HG02970 (cell line): ENCODE results near the gene VPS25.
"Not testable (repeated sequence)": the region's sequence is repeated elsewhere in the genome, so short reads cannot be mapped to it uniquely, and the experiment has no call there.

ENCODE experiments used
- ATAC-seq: cut with Tn5 transposase; IDR thresholded peaks from one replicate; pipeline ENCODE4 v1.9.1; 2021; ENCODE audit warnings: mild to moderate bottlenecking, moderate library complexity, moderate number of reproducible peaks; ENCODE audit not compliant: unreplicated experiment, low FRiP score

VPS25 gene

GRCh38 chr17:42767512-42767911, 5.7 kb upstream of the VPS25 start:
- ATAC-seq = no peak

GRCh38 chr17:42768006-42768405, 5.2 kb upstream of the VPS25 start:
- ATAC-seq = not testable (repeated sequence)

- ATAC-seq = not testable (repeated sequence)
These were observed 3.3 kb upstream of the VPS25 start for GRCh38 chr17:42769964-42770363.

GRCh38 chr17:42772945-42773289, 332 bp upstream of the VPS25 start:
- no peak for ATAC-seq

- no peak for ATAC-seq
These were observed 957 bp downstream of the VPS25 start for GRCh38 chr17:42774066-42774745.

GRCh38 chr17:42775534-42776098, 2.4 kb downstream of the VPS25 start:
- no peak for ATAC-seq

GRCh38 chr17:42778570-42778969, 5.3 kb downstream of the VPS25 start:
- no peak for ATAC-seq

GRCh38 chr17:42779304-42779935, 6.2 kb downstream of the VPS25 start:
- ATAC-seq = no peak

- no peak for ATAC-seq
These were observed 6.9 kb downstream of the VPS25 start, which contains the start of gene WNK4 for GRCh38 chr17:42779936-42780850. TSS of gene WNK4 (plus strand) at chr17:42780610. CDS start at chr17:42780699, 89 bp downstream.

GRCh38 chr17:42780851-42781638, 7.8 kb downstream of the VPS25 start:
- ATAC-seq = no peak

- no peak for ATAC-seq
These were observed 8.5 kb downstream of the VPS25 start for GRCh38 chr17:42781639-42782165.

- ATAC-seq = no peak
These were observed 9.2 kb downstream of the VPS25 start for GRCh38 chr17:42782166-42783061.

- no peak for ATAC-seq
These were observed 10.0 kb downstream of the VPS25 start for GRCh38 chr17:42783062-42783790.

GRCh38 chr17:42783791-42784138, 10.5 kb downstream of the VPS25 start:
- ATAC-seq = no peak

GRCh38 chr17:42784409-42784808, 11.2 kb downstream of the VPS25 start:
- ATAC-seq = no peak

- ATAC-seq = no peak
These were observed 11.8 kb downstream of the VPS25 start for GRCh38 chr17:42784811-42785592.

GRCh38 chr17:42787266-42787665, 14.0 kb downstream of the VPS25 start:
- no peak for ATAC-seq

GRCh38 chr17:42791948-42792347, 18.7 kb downstream of the VPS25 start:
- ATAC-seq = no peak
